Mesendoderm (in vitro differentiated cells): ENCODE measurements around the gene TGFBR3.

Experiments
- DNase-seq: peaks from one replicate; pipeline ENCODE4 v3.0.0; 2013
- H2AK5ac ChIP-seq: 2 replicates; pipeline ENCODE4 v1.6.1; 2013; ENCODE audit warnings: low read length, inconsistent platforms
- H2BK120ac ChIP-seq: 2 replicates; pipeline ENCODE4 v1.6.1; 2013; ENCODE audit warnings: low read depth, mild to moderate bottlenecking, low read length, moderate library complexity, mixed read lengths
- H2BK15ac ChIP-seq: replicated peaks from 2 replicates; pipeline ENCODE4 v1.6.1; 2013; ENCODE audit warnings: low read depth, mild to moderate bottlenecking, moderate library complexity
- H2BK5ac ChIP-seq: 2 replicates; pipeline ENCODE4 v1.6.1; 2013; ENCODE audit warnings: low read length, inconsistent platforms
- H3K18ac ChIP-seq: 2 replicates; pipeline ENCODE4 v1.6.1; 2013; ENCODE audit warnings: mild to moderate bottlenecking, low read length, mixed read lengths
- H3K23ac ChIP-seq: one replicate; pipeline ENCODE4 v1.6.1; 2013; ENCODE audit warnings: low read length
- H3K27ac ChIP-seq: 2 replicates; pipeline ENCODE4 v1.5.1; 2013; ENCODE audit warnings: low read depth, mild to moderate bottlenecking, inconsistent platforms, low read length, moderate library complexity
- H3K27me3 ChIP-seq: 2 replicates; pipeline ENCODE4 v1.6.1; 2013; ENCODE audit warnings: low read length, control low read depth, mild to moderate bottlenecking, inconsistent platforms; ENCODE audit not compliant: insufficient read depth, poor library complexity
- H3K36me3 ChIP-seq: 2 replicates; pipeline ENCODE4 v1.6.1; 2013; ENCODE audit warnings: low read length, inconsistent platforms; ENCODE audit not compliant: control insufficient read depth, insufficient read depth
- H3K4ac ChIP-seq: one replicate; pipeline ENCODE4 v1.6.1; 2013; ENCODE audit warnings: low read depth, mild to moderate bottlenecking, low read length, moderate library complexity
- H3K4me1 ChIP-seq: 2 replicates; pipeline ENCODE4 v1.6.1; 2013; ENCODE audit warnings: low read depth, low read length, inconsistent platforms; ENCODE audit not compliant: control insufficient read depth
- H3K4me2 ChIP-seq: 2 replicates; pipeline ENCODE4 v1.6.1; 2013; ENCODE audit warnings: low read length
- H3K4me3 ChIP-seq: 2 replicates; pipeline ENCODE4 v1.5.1; 2013; ENCODE audit warnings: mild to moderate bottlenecking, low read length
- H3K56ac ChIP-seq: one replicate; pipeline ENCODE4 v1.6.1; 2013; ENCODE audit warnings: low read length
- H3K79me1 ChIP-seq: 2 replicates; pipeline ENCODE4 v1.6.1; 2013; ENCODE audit warnings: low read length, inconsistent platforms
- H3K79me2 ChIP-seq: 2 replicates; pipeline ENCODE4 v1.6.1; 2013; ENCODE audit warnings: mild to moderate bottlenecking, low read length; ENCODE audit not compliant: control insufficient read depth, insufficient read depth
- H3K9ac ChIP-seq: 2 replicates; pipeline ENCODE4 v1.6.1; 2013; ENCODE audit warnings: low read length, inconsistent platforms
- H4K5ac ChIP-seq: one replicate; pipeline ENCODE4 v1.6.1; 2013; ENCODE audit warnings: low read length
- H4K8ac ChIP-seq: one replicate; pipeline ENCODE4 v1.6.1; 2013; ENCODE audit warnings: low read depth, mild to moderate bottlenecking, control low read depth, low read length, moderate library complexity
- WGBS: extraction: QIAGEN DNeasy Blood & Tissue Kit; methylation state at CpG from one replicate; pipeline ENCODE4 v1.1.7; 2013; ENCODE audit warnings: low lambda C conversion rate, missing lambda C conversion rate; ENCODE audit not compliant: insufficient coverage; ENCODE audit errors: extremely low coverage; 5-methylcytosine and 5-hydroxymethylcytosine counted together

Gene TGFBR3

DNA sequence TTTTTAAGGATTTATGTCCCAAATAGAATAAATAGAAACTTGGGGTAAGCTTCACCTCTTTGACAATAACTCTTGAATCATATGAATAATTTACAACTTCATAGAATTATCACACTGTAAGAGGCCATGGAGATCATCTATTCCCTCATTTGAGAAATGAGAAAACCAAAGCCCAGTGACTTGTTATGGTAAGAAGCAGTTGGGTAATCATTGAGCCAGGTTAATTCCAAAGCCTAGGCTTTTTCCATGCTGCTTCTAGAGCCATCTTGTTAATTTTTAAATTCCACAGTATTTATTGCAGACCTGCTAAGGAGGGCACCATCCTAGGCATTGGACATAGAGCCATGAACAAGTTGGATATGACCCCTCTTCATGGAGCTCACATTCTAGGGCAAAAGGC lies 224.8 kb downstream of the TGFBR3 start:
- no peak overlapping the region for H4K8ac ChIP-seq
- H3K4me1 ChIP-seq: no peaks in the 10 kb centered on the region
- H3K27me3 ChIP-seq: no peaks in the 10 kb centered on the region
- no peak overlapping the region for H2BK5ac ChIP-seq
- H2BK15ac ChIP-seq: no peak overlapping the region
- H2BK120ac ChIP-seq: no peak overlapping the region
- no peak overlapping the region for H3K4ac ChIP-seq
- H2AK5ac ChIP-seq: no peak overlapping the region
- no peak overlapping the region for H3K4me3 ChIP-seq
- H3K27ac ChIP-seq: no peak overlapping the region
- H3K79me1 ChIP-seq: no peaks in the 10 kb centered on the region
- no peak overlapping the region for H3K9ac ChIP-seq
- H3K79me2 ChIP-seq: no peaks in the 10 kb centered on the region
- H3K4me2 ChIP-seq: no peak overlapping the region
- DNase-seq: no peak
- no peaks in the 10 kb centered on the region for H3K36me3 ChIP-seq
- H3K18ac ChIP-seq: no peak overlapping the region
- no peak overlapping the region for H4K5ac ChIP-seq
- H3K23ac ChIP-seq: no peak overlapping the region
- H3K56ac ChIP-seq: no peak overlapping the region

DNA sequence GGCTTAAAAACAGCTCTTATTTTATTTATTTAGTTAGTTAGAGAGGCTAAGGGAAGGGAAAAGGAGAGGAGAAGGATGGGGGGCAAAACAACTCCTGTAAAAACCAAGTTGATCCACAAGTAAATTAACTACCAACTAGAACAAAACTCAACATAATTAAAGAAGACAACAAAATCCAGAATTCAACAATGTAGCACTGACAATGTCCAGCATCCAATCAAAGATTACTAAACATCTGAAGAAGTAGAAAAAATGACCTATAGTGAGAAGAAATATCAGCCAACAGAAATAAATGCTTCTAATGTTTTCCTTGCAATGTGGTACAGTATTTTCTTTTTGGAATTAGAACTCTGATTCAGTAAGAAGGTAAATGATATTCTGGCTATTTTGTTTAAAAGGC lies 225.2 kb downstream of the TGFBR3 start:
- Histone ChIP-seq H4K8ac (no peak overlapping the region), H3K4me3 (no peak overlapping the region), H3K56ac (no peak overlapping the region), H3K4me1 (no peaks in the 10 kb centered on the region), H3K79me2 (no peaks in the 10 kb centered on the region), H2AK5ac (no peak overlapping the region), H3K18ac (no peak overlapping the region), H3K27me3 (no peaks in the 10 kb centered on the region), H3K79me1 (no peaks in the 10 kb centered on the region), H3K4ac (no peak overlapping the region), H3K36me3 (no peaks in the 10 kb centered on the region), H3K9ac (no peak overlapping the region), H4K5ac (no peak overlapping the region), H3K27ac (no peak overlapping the region), H2BK120ac (no peak overlapping the region), H2BK15ac (no peak overlapping the region), H3K4me2 (no peak overlapping the region), H2BK5ac (no peak overlapping the region), H3K23ac (no peak overlapping the region)
- DNase-seq: no peak

DNA sequence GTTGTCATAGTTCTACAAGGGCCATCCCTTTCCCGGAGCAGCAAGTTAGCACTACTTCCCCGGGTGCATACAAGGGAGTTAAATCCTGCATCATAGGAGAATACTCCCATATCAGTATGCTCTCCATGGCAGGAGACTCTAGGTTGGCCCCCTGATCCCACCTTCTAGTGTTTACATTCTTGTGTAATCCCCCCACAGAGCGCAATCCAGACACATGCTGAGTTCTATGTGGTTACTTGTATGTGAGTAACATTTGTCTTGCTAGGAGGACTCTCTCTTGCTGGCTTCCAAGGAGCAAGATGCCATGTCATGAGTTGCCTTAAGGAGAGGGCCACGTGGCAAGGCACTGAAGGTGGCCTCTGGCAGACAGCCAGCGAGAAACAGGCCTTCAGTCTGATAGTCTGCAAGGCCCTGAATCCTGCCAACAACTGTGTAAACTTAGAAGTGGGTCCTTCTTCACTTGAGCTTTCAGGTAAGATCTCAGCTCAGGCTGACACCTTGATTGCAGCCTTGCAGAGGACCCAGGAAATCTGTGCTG lies 230.0 kb downstream of the TGFBR3 start:
- no peak overlapping the region for H3K9ac ChIP-seq
- no peak overlapping the region for H2BK15ac ChIP-seq
- H3K36me3 ChIP-seq: no peaks in the 10 kb centered on the region
- H4K5ac ChIP-seq: no peak overlapping the region
- H3K27ac ChIP-seq: no peak overlapping the region
- no peak overlapping the region for H3K23ac ChIP-seq
- H3K27me3 ChIP-seq: no peaks in the 10 kb centered on the region
- no peak overlapping the region for H2BK5ac ChIP-seq
- no peaks in the 10 kb centered on the region for H3K4me1 ChIP-seq
- WGBS: no CpG with 5 or more reads among the region's 5 CpGs
- H3K4ac ChIP-seq: no peak overlapping the region
- no peak overlapping the region for H3K4me3 ChIP-seq
- no peak overlapping the region for H2BK120ac ChIP-seq
- no peaks in the 10 kb centered on the region for H3K79me2 ChIP-seq
- no peak overlapping the region for H3K4me2 ChIP-seq
- H3K79me1 ChIP-seq: no peaks in the 10 kb centered on the region
- no peak overlapping the region for H4K8ac ChIP-seq
- H3K18ac ChIP-seq: no peak overlapping the region
- no peak for DNase-seq
- no peak overlapping the region for H2AK5ac ChIP-seq
- no peak overlapping the region for H3K56ac ChIP-seq

DNA sequence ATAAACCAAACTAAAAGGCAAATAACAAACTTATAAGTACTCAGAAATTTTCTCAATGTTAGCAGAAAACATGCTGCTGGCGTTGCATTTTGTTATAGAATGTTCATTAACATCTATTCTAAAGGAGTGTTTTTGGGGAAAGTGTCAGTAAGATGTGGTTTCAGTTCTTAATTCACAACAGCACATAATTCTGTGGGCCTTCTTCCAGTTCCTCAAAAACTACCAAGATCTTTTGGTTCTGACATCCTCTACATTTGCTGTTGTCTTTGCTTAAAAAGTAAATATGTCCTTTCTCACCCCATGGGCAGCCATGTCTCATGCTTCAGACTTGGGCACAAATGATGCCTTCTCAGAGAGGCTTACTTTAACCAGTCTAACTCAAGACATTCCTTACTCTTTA lies 232.8 kb downstream of the TGFBR3 start:
- no CpG with 5 or more reads among the region's 1 CpG for WGBS
- no peak overlapping the region for H4K8ac ChIP-seq

DNA sequence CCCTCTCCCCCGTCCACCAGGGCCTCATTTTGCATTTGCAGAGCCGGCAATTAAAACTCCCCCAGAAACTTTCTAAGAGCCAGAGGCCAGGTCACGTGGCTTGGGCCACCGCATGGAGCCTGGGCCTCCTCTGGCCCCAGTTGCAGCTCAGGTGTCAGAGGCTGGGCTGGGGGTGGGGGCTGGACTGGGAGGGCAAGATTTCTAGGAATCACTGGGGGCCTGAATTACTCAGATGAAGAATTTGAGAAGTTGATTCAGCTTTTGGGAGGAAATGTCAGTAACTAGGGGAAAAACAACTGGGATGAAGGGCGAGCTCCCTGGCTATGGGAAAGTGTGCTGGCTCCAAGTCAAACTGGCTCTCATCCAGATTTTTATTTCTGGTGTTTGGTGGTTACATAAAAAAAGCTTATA lies 234.3 kb downstream of the TGFBR3 start:
- H3K36me3 ChIP-seq: no peaks in the 10 kb centered on the region
- H3K18ac ChIP-seq: no peak overlapping the region
- no peak overlapping the region for H3K56ac ChIP-seq
- no peak overlapping the region for H3K23ac ChIP-seq
- H3K79me2 ChIP-seq: no peaks in the 10 kb centered on the region
- no peak overlapping the region for H2BK120ac ChIP-seq
- no peak overlapping the region for H3K4me3 ChIP-seq
- WGBS: no CpG with 5 or more reads among the region's 5 CpGs
- no peak overlapping the region for H3K4me2 ChIP-seq
- H2AK5ac ChIP-seq: no peak overlapping the region
- H2BK5ac ChIP-seq: no peak overlapping the region
- H3K27ac ChIP-seq: no peak overlapping the region
- no peak overlapping the region for H4K8ac ChIP-seq
- no peak overlapping the region for H2BK15ac ChIP-seq
- H4K5ac ChIP-seq: no peak overlapping the region
- no peaks in the 10 kb centered on the region for H3K4me1 ChIP-seq
- H3K79me1 ChIP-seq: no peaks in the 10 kb centered on the region
- H3K9ac ChIP-seq: no peak overlapping the region
- H3K4ac ChIP-seq: no peak overlapping the region
- no peak for DNase-seq
- no peaks in the 10 kb centered on the region for H3K27me3 ChIP-seq

More for the DNA sequence above, 232.8 kb downstream of the TGFBR3 start:
- H3K9ac ChIP-seq: no peak overlapping the region
- H3K4me3 ChIP-seq: no peak overlapping the region
- no peak overlapping the region for H3K4ac ChIP-seq
- H2BK15ac ChIP-seq: no peak overlapping the region
- no peaks in the 10 kb centered on the region for H3K36me3 ChIP-seq
- no peak overlapping the region for H3K23ac ChIP-seq
- no peak overlapping the region for H2AK5ac ChIP-seq
- no peak overlapping the region for H3K4me2 ChIP-seq
- H2BK5ac ChIP-seq: no peak overlapping the region
- H3K18ac ChIP-seq: no peak overlapping the region
- H2BK120ac ChIP-seq: no peak overlapping the region
- H4K5ac ChIP-seq: no peak overlapping the region
- no peaks in the 10 kb centered on the region for H3K79me1 ChIP-seq
- no peak for DNase-seq
- H3K79me2 ChIP-seq: no peaks in the 10 kb centered on the region
- no peaks in the 10 kb centered on the region for H3K4me1 ChIP-seq
- no peak overlapping the region for H3K56ac ChIP-seq
- no peaks in the 10 kb centered on the region for H3K27me3 ChIP-seq
- no peak overlapping the region for H3K27ac ChIP-seq

DNA sequence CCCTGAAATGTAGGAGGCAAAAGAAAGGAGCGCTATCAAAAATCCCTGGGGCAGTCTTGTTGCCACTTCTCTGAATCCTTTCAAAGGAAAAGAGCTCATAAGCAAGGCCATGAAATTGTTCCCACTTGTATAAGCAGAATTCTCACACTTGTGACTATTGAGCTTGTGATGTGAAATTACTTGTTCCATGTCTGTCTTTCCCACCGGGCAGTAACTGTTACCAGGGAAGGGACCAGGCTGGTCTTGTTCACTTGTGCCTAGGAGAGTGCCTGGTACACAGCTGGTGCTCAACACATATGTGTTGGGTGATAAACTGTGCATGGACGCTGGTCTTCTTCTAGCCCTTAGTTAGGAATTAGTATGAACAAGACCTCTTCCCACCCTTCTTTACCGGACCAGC lies 234.7 kb downstream of the TGFBR3 start:
- Histone ChIP-seq H2BK5ac (no peak overlapping the region), H3K18ac (no peak overlapping the region)

More for the DNA sequence above, 234.7 kb downstream of the TGFBR3 start:
- Histone ChIP-seq H3K23ac (no peak overlapping the region), H3K4me3 (no peak overlapping the region), H3K27ac (no peak overlapping the region), H3K4ac (no peak overlapping the region), H2BK15ac (no peak overlapping the region), H3K4me1 (no peaks in the 10 kb centered on the region), H3K79me2 (no peaks in the 10 kb centered on the region), H3K9ac (no peak overlapping the region), H2BK120ac (no peak overlapping the region), H4K8ac (no peak overlapping the region), H4K5ac (no peak overlapping the region), H3K79me1 (no peaks in the 10 kb centered on the region), H3K27me3 (no peaks in the 10 kb centered on the region), H3K56ac (no peak overlapping the region), H3K4me2 (no peak overlapping the region), H3K36me3 (no peaks in the 10 kb centered on the region), H2AK5ac (no peak overlapping the region)
- no CpG with 5 or more reads among the region's 4 CpGs for WGBS
- no peak for DNase-seq
